Liver (tissue), 3 donors: ENCODE measurements around the gene TMEM98.

Experiments
- ATF3 ChIP-seq: IDR thresholded peaks from 2 replicates; pipeline ENCODE4 v1.6.1; 2016; ENCODE audit warnings: antibody characterized with exemption
- CTCF ChIP-seq: fragments of 150-350 bp; IDR thresholded peaks from 2 replicates; pipeline ENCODE4 v1.5.1; 2017; ENCODE audit warnings: improper control_type of control experiment, low read depth, low read length; ENCODE audit not compliant: missing input control
- donor health status: healthy.
- donor health status: healthy.

GRCh38 chr17:32904891-32905290 lies 23.1 kb upstream of the TMEM98 start:
- no peak for TF ChIP-seq ATF3
- TF ChIP-seq CTCF = no peak
